Midbrain (tissue), 1 donor: Measurements from ENCODE around the gene KCNIP1.
A peak's percentile ranks its signal among the peaks of the same experiment; 100 is the strongest.

Experiments
- DNase-seq: peaks from one replicate; lab custom pipeline; 2025; lab: John Stamatoyannopoulos, UW

KCNIP1 gene

GRCh38 chr5:170508660-170509347, 5.0 kb downstream of the KCNIP1 start:
- DNase-seq, result no peak

GRCh38 chr5:170509348-170509660, 5.5 kb downstream of the KCNIP1 start:
- no peak for DNase-seq

GRCh38 chr5:170510126-170510525, 6.3 kb downstream of the KCNIP1 start:
- no peak for DNase-seq

- DNase-seq, result no peak
Measured at GRCh38 chr5:170510559-170510958, 6.7 kb downstream of the KCNIP1 start.

- DNase-seq, result no peak
Measured at GRCh38 chr5:170511551-170512258, 7.9 kb downstream of the KCNIP1 start.

GRCh38 chr5:170513856-170514525, 10.2 kb downstream of the KCNIP1 start:
- DNase-seq, result no peak

GRCh38 chr5:170517411-170517810, 13.6 kb downstream of the KCNIP1 start:
- DNase-seq, result no peak

GRCh38 chr5:170518277-170518676, 14.5 kb downstream of the KCNIP1 start:
- no peak for DNase-seq

- no peak for DNase-seq
Measured at GRCh38 chr5:170519549-170519948, 15.7 kb downstream of the KCNIP1 start.

- no peak for DNase-seq
Measured at GRCh38 chr5:170520372-170520771, 16.6 kb downstream of the KCNIP1 start.

GRCh38 chr5:170522211-170523141, 18.7 kb downstream of the KCNIP1 start:
- no peak for DNase-seq

- peak; percentile 61 for DNase-seq
Measured at GRCh38 chr5:170523142-170523551, 19.3 kb downstream of the KCNIP1 start.

- DNase-seq, result no peak
Measured at GRCh38 chr5:170523830-170524229, 20.0 kb downstream of the KCNIP1 start.

GRCh38 chr5:170524576-170524975, 20.8 kb downstream of the KCNIP1 start:
- no peak for DNase-seq

GRCh38 chr5:170525470-170526211, 21.8 kb downstream of the KCNIP1 start:
- DNase-seq, result no peak

GRCh38 chr5:170527991-170528390, 24.2 kb downstream of the KCNIP1 start:
- no peak for DNase-seq

- no peak for DNase-seq
Measured at GRCh38 chr5:170528976-170529375, 25.2 kb downstream of the KCNIP1 start.

GRCh38 chr5:170532935-170533334, 29.1 kb downstream of the KCNIP1 start:
- no peak for DNase-seq

GRCh38 chr5:170533383-170533782, 29.6 kb downstream of the KCNIP1 start:
- DNase-seq, result no peak

GRCh38 chr5:170534177-170534576, 30.4 kb downstream of the KCNIP1 start:
- no peak for DNase-seq

GRCh38 chr5:170534941-170535340, 31.1 kb downstream of the KCNIP1 start:
- DNase-seq, result no peak
